Gastroesophageal sphincter (tissue), 4 donors: ENCODE data around the gene XXYLT1. TPM values are rescaled to one million over a fixed set of nuclear protein-coding genes. Genes with fewer than 3 reads are reported as not detected.

Experiments used
- ATAC-seq: fragments of 150-250 bp; one replicate; pipeline ENCODE4 v1.9.1; 2016; ENCODE audit warnings: mild to moderate bottlenecking, moderate library complexity
- H3K27ac ChIP-seq, 4 donors: fragments of 200-600 bp; sonication (generic) in 3 of 4; 1 replicate in 3 of 4; 2 replicates in 1 of 4; pipeline ENCODE4 v1.5.1; 2016 to 2019
- H3K27me3 ChIP-seq: fragments of 200-600 bp; sonication (generic); one replicate; pipeline ENCODE4 v1.5.1; 2019
- H3K36me3 ChIP-seq, 2 donors: fragments of 200-600 bp; sonication (generic); one replicate each; pipeline ENCODE4 v1.5.1; 2019; ENCODE audit warnings: control low read depth in 1 of 2
- H3K4me1 ChIP-seq, 3 donors: fragments of 200-600 bp; sonication (generic); 1 replicate in 2 of 3; 2 replicates in 1 of 3; pipeline ENCODE4 v1.5.1; 2016 to 2019; ENCODE audit warnings: control low read depth in 2 of 3
- H3K4me3 ChIP-seq, 2 donors: fragments of 200-600 bp; sonication (generic); one replicate each; pipeline ENCODE4 v1.5.1; 2019; ENCODE audit warnings: mild to moderate bottlenecking in 1 of 2, moderate library complexity in 1 of 2
- H3K9me3 ChIP-seq, 3 donors: fragments of 200-600 bp; sonication (generic); one replicate each; pipeline ENCODE4 v1.5.1; 2017 to 2019; ENCODE audit warnings: control low read depth in 2 of 3
- CTCF ChIP-seq, 4 experiments: fragments of 200-600 bp in 2 of 4; fragments of 450-650 bp in 2 of 4; sonication (generic) in 1 of 4; IDR thresholded peaks; one replicate each; pipeline ENCODE4 v1.5.1; 2017 to 2019; ENCODE audit warnings: antibody characterized with exemption in 4 of 4, mild to moderate bottlenecking in 2 of 4, moderate library complexity in 2 of 4
- EP300 ChIP-seq: sonication (generic); formaldehyde crosslinking; IDR thresholded peaks from one replicate; pipeline ENCODE4 v1.6.1; 2017; ENCODE audit warnings: antibody characterized with exemption, mild to moderate bottlenecking
- POLR2A ChIP-seq, 2 donors: fragments of 450-650 bp; IDR thresholded peaks; one replicate each; pipeline ENCODE4 v1.6.1; 2017; ENCODE audit warnings: antibody characterized with exemption in 2 of 2, mild to moderate bottlenecking in 2 of 2, moderate library complexity in 1 of 2
- POLR2AphosphoS5 ChIP-seq: sonication (generic); formaldehyde crosslinking; IDR thresholded peaks from one replicate; pipeline ENCODE4 v1.6.1; 2017; ENCODE audit warnings: antibody characterized with exemption
- WGBS, 2 donors: methylation state at CpG; one replicate each; pipeline ENCODE4 v1.1.5; 2018; ENCODE audit warnings: low coverage in 1 of 2; 5-methylcytosine and 5-hydroxymethylcytosine counted together
- total RNA-seq, 4 donors: library from RNA; depleted of rRNA; stranded (reverse); fragments of >200 nt; gene quantifications; one replicate each; pipeline ENCODE4 v1.1.0, GENCODE V29; 2016

Gene XXYLT1
- total RNA-seq, 4 donors from 2014 or later = 10.1 to 14.0 (median 12.5) TPM

- Histone ChIP-seq H3K9me3 (no peaks in the 10 kb centered on the region), H3K27ac (no peak overlapping the region), H3K27me3 (no peaks in the 10 kb centered on the region), H3K36me3 (peaks cover 0 to 4% of the 10 kb centered on the region in 2 donors), H3K4me1 (peaks cover 0 to 39% (median 3%) of the 10 kb centered on the region in 3 donors), H3K4me3 (no peak overlapping the region)
- TF ChIP-seq CTCF (IDR thresholded peaks at IDR 0.05) (no peak), POLR2A (IDR thresholded peaks at IDR 0.05) (no peak), POLR2AphosphoS5 (no peak), EP300 (no peak)
- 60 to 83% methylated on average over 1 to 2 of the region's 9 CpGs for WGBS, 2 donors
- ATAC-seq = no peak
Measured at GRCh38 chr3:195173657-195174056, 97.3 kb downstream of the XXYLT1 start.

GRCh38 chr3:195172896-195173295, 98.1 kb downstream of the XXYLT1 start:
- TF ChIP-seq CTCF (IDR thresholded peaks at IDR 0.05) (no peak), POLR2A (IDR thresholded peaks at IDR 0.05) (no peak), EP300 (no peak), POLR2AphosphoS5 (no peak)
- no peaks in the 10 kb centered on the region for H3K9me3 ChIP-seq
- H3K36me3 ChIP-seq = peaks cover 0 to 4% of the 10 kb centered on the region in 2 donors
- no peak overlapping the region for H3K27ac ChIP-seq
- no peak for ATAC-seq
- H3K4me1 ChIP-seq = peaks cover 0 to 31% (median 3%) of the 10 kb centered on the region in 3 donors
- H3K4me3 ChIP-seq = no peak overlapping the region
- H3K27me3 ChIP-seq = no peaks in the 10 kb centered on the region
- WGBS, 2 donors = 95 to 96% methylated on average over 4 of the region's 7 CpGs

GRCh38 chr3:195172039-195172684, 98.8 kb downstream of the XXYLT1 start:
- ATAC-seq = no peak

GRCh38 chr3:195171093-195171873, 99.7 kb downstream of the XXYLT1 start:
- Histone ChIP-seq H3K27ac (peak overlapping the region in 3 of 4 donors; percentile 17 to 58 (median 56)), H3K9me3 (no peaks in the 10 kb centered on the region), H3K4me1 (peaks cover 0 to 30% (median 3%) of the 10 kb centered on the region in 3 donors), H3K27me3 (no peaks in the 10 kb centered on the region), H3K4me3 (no peak overlapping the region), H3K36me3 (peaks cover 0 to 4% of the 10 kb centered on the region in 2 donors)
- peak; percentile 65 for TF ChIP-seq POLR2AphosphoS5
- TF ChIP-seq CTCF (IDR thresholded peaks at IDR 0.05) = no peak
- no peak for ATAC-seq
- 63 to 66% methylated on average over 6 to 7 of the region's 15 CpGs for WGBS, 2 donors

More at GRCh38 chr3:195172039-195172684, 98.8 kb downstream of the XXYLT1 start:
- no peaks in the 10 kb centered on the region for H3K27me3 ChIP-seq
- H3K27ac ChIP-seq = peak overlapping the region in 3 of 4 donors; percentile 17 to 58 (median 56)
- H3K4me1 ChIP-seq = peaks cover 0 to 30% (median 3%) of the 10 kb centered on the region in 3 donors
- no peaks in the 10 kb centered on the region for H3K9me3 ChIP-seq
- H3K36me3 ChIP-seq = peaks cover 0 to 4% of the 10 kb centered on the region in 2 donors
- TF ChIP-seq POLR2AphosphoS5 = no peak
- TF ChIP-seq EP300 = no peak
- TF ChIP-seq POLR2A (IDR thresholded peaks at IDR 0.05) = no peak
- no peak for TF ChIP-seq CTCF (IDR thresholded peaks at IDR 0.05)
- H3K4me3 ChIP-seq = no peak overlapping the region
- 30% methylated on average over 11 of the region's 11 CpGs; no CpG with 5 or more reads in 1 of the 2 donors for WGBS, 2 donors
